Stimulated activated CD4-positive, alpha-beta T cell treated with anti-CD3 and anti-CD28 coated beads, Interleukin-12 subunit alpha, Interleukin-12 subunit beta, amount 100 ng/mL, for 48 hours (primary cell): Measurements from ENCODE around the gene GTPBP3.

Source experiments
- DNase-seq, 3 donors: peaks; one replicate each; pipeline ENCODE4 v3.0.0-alpha.2; 2020; ENCODE audit warnings: low read depth in 2 of 3, low spot score in 1 of 3

GTPBP3 gene

DNA sequence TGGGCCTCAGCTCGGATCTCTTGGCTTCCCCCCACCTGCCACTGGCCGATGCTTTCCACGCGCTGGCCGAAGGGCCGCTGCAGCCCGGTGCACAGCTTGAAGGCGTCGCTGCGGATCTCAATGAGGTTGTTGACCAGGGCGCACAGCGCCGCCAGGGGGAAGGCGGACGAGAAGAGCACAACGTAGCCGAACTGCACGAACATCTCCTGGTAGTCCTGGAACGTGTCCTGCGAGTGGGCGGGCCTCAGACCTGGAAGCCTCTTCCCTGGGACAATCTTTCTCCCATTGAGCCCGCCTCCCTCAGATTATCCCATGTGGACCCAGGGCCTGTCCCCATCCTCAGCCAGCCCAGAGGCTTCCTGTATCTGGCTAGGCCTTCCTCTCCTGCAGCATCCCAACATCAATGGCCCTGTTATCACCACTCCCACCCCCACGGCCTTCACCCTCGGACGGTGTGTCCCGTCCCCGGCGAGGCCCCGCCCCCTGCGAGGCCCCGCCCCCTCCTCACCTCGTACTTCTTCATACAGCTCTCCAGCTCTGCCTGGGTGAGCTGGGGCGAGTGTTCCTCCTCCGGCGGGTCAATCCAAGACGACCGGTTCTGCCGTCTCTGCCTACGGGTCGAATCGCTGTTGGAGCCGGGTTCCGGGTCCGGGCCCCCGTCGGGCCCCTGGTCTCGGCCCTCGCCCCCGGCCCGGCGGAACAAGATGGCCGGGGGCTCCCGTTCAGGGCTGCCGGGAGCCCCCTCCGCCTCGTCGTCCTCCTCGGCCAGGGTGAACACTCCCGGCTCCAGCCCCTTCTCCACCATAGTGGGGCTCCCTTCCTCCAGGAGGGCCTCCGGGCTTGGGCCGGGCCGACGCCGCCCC is 9.5 kb upstream of the GTPBP3 start:
- peak in 1 of 3 donors; percentile 56 for DNase-seq

DNA sequence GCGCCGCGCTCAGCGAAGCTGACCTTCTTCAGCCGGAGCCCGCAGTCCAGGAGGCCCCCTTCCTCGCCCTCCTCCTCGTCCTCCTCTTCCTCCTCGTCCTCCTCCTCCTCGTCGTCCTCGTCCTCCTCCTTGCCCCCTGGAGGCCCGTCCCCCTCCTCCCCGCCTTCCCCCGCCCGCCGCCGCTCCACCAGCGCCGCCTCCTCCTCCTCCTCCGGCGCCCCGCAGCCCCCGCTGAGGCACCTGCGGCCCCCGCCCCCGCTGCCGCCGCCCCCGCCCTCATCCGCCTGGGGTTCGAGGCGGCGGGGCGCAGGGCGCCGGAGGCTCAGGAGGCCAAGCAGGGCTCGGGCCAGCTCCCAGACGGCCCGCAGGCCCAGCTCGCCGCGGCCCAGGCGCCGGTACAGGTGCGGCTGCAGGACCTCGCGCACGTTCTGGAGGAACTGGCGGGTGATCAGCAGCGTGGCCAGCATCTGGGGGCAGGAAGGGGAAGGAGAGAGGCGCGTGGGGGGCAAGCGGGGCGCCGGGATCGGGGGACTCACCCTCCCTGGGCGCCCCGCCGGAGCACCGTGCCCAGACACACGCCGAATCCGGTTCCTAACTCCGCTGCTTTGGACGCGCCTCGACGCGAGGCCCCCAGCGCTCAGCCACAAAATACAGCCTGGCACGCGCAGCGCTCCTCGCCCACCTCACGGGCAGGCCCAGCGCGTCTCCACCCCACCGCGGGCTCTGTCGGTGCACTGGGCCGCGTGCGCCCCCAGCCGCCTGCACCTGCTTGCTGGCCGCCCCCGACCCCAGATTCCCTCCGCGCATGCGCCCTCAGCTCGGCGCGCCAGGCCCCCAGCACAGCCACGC is 8.6 kb upstream of the GTPBP3 start:
- DNase-seq, result no peak

DNA sequence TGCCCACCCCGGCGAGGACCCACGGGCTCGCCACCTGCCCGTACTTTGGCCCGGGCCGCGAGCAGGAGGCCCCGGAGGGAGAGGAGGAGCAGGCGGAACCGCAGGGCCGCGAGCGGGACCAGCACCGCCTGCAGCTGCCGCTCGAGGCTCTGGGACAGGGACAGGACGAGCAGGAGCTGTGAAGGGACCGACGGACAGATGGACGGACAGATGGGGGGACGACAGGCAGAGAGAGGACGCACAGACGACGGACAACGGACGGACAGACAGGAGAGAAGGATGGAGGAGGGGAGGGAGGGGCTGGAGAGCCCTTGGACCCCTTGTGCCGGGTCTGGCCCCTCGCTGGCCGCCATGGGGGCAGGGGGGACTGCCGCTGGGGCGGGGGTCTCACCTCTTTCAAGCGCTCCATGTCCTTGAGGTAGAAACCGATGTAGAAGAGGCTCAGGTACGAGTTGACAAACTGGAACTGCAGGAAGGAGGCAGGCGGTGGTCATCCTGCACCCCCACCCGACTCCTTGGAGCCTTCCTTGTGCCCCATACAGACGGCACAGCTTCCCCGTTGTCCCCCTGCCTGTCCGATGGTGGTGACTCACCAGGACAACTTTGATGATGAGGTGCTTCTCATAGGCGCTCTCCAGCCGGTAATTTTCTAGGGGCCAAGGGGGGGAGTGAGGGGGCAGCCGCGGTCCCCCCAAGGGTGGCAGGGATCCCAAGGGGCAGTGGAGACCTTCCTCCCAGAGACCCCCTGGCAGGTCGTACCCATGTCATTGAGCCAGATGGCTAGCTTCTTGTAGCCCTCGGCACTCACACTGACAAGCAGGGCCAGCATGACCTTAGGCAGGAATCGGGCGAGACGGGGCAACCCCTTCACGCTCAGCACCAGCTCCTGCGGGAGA is 7.7 kb upstream of the GTPBP3 start:
- DNase-seq, result no peak

DNA sequence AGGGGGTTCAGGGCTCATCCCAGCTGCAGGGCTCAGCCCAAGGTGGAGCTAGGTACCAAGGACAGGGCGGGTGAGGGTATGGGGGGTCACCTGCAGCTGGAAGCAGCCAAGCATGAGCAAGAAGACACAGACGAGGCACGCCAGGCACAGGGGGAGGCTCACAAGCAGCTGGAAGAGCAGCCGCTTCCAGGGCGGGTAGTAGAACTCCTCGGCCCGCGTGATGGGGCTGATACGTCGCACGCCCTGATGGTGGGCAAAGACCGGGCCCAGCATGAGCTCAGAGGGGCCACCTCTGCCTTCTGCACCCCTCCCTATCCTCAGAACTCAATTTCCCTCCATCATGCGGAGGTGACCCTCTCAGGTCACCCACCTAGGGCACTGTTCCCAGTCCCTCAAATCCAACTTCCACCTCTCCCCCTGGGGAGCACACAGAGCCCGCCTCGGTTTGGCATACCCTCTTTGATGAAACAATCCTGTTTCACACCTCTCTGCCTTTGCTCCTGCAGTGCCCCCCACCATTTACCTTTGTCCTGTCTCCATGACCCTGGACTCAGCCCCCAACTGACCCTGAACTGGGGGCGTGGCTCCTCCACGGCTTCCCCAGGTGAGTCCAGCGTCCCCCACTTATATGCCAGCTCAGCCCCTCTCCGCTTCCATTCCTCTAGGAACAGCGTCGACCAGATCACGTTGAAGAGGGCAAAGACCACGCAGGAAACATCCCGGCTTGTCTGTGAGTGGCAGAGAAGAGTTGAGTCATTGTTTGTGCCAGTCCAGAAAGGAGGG is 6.9 kb upstream of the GTPBP3 start:
- DNase-seq, result no peak

DNA sequence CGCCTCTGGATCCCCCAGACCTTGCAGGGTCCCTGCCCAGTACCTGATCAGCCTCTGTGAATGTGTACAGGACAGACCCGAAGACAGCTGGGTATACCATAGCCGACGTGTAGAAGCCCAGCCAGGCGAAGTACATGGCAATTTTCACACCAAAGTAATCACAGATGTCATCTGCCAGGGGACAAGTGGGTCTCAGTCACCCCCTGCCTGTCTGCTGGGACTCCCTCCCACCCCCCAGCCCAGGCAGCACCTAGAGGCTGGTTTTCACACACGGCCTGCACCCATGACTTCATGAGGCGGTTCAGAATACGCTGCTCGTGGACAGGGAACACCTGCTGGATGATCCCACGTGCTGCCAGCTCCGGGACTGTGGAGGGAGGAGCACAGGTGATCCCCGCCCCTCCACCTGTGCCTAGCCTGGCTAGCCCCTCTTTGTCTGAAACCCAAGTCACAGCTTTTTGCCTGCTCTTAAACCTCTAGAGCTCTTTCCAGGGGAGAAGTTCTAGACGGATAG is 6.3 kb upstream of the GTPBP3 start:
- no peak for DNase-seq

DNA sequence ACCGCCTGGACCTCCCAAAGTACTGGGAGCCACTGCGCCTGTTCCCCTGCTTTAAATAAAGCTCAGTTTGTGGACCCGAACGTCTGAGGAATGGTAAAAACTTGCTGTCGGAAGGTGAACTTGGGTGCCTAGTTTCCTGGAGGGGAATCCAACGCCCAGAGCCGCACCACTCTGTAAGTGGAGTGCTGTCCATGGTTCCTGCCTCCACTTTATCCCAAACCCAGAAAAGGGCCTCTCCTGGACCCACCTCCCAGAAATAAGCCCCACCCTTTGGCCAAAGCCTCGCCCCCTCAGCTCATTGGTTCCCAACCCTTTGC is 5.0 kb upstream of the GTPBP3 start:
- no peak for DNase-seq

DNA sequence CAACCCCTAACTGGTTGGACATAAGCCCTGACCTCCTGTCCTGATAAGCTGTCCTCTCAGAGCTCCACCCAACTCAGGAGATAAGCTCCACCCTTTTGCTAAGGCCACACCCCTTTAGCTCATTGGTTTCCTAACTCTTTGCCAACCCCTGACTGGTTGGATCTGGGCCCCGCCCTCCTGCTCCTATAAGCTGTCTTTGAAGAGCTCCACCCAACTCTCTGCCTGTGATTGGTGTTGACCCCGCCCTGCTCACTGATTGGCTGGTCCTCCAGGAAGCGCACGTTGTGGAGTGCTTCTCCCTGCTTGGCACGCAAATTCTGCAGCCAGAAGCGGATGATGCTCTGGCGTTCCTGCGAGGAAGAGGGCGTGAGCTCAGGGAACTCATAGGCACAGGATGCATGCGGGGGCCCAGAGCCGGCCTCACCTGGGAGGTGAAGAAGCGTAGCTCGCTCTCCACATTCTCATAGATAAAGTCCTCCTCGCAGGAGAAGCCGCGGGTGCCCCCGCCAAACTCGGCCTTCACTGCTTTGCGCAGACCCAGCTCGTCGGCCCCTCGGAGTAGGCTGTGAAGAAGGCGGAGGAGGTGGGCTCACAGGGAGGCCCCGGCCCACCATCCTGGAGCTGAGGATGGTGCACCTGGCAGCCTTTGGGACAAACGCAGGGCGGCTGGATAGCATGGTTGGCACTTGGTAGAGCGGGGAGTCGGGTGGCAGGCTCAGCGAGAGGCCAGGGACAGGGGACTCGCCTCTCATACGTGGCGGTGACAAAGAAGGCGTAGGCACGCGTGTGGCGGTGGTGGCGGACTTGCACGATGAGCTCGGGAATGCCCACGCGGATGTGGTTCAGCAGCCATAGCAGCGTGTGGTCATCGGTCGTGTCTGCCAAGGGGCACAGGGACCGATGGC is 4.4 kb upstream of the GTPBP3 start:
- DNase-seq, result peak in 2 of 3 donors; percentile 45 to 46

DNA sequence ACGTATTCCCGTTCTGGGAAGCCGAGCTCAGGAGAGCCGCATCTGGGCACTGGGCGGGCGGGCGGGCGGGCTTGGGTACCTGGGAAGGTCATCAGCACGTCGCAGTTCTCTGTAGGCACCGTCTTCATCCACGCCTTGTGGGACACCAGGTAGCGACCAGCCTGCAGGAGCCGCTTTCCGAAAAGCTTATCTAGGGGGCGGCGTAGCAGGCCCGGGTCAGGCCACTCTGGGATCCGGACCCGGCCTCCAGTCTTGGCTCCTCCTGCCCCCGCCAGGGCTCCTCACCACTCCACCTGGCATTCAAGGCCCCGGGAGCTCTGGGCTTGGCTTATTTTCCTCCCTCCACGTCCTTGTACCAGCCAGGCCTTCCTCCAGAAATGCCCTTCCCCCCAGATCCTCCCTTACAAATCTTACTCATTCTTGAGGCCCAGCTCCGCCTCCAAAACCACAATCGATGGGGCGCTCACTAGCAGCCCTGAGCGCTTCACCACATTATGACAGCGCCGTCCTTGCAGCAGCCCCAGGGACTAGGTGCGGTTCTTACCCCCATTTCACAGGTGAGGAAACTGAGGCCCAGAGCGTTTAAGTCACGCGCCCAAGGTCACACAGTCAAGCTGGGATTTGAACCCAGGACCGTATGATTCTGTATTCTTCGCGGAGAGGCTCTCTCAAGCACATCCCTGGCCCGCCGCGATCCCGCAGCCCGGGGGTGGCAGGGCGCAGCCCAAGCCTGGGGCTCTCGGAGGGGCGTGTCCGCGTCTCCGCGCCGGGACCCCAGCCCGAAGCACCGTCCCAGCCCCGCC is 3.5 kb upstream of the GTPBP3 start:
- peak; percentile 66 to 71 (median 67) for DNase-seq

DNA sequence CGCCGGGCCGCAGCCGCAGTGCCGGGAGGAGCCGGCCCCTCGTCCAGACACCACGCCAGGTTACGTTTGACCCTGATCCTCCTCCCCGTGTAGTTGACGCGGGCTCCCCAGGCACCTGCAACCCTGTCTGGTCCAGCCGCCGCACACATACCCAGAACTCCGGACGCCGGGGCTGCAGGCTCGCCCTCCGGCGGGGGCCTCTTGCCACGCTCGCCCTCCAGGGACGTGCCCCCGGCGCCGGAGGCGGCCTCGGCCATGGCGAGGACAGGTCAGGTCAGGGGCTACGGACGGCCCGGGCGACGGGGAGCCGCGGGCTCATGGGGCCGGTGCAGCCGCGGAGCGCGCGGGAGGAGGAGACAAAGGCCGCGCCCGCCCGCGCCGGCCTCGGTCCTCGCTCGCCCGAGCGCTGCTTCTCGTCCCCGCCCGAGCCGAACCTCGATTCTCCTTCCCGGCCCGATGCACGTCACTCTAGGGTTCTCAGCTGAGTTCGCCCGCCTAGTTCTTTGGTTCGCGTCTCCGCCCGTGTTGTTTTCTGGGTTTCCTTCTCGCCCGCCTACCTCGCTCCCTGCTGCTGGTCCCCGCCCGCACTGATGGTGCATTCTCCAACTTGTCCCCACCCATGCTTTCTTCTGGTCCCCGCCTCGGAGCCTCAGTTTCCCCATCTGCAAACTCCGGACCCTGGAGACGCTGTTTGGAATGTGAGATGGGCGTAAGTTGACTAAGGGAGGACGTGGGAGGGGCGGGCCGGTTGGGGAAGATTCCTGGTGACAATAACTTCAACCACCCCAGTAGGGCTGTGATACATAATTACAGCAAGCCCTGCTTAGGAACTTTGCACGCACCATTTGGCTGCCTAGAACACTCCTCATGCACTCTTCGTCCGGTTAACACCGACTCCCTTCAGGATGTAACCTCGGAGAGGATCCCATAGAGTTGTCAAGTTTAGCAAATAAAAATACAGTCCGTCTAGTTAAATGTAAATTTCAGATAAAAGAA is 2.6 kb upstream of the GTPBP3 start, which contains the start of gene ANO8:
ANO8 (minus strand) TSS at position 442 of the 996 bp plus-strand sequence; CDS start at position 257, 185 bp downstream.
- DNase-seq, result peak; percentile 93 to 99 (median 96)

DNA sequence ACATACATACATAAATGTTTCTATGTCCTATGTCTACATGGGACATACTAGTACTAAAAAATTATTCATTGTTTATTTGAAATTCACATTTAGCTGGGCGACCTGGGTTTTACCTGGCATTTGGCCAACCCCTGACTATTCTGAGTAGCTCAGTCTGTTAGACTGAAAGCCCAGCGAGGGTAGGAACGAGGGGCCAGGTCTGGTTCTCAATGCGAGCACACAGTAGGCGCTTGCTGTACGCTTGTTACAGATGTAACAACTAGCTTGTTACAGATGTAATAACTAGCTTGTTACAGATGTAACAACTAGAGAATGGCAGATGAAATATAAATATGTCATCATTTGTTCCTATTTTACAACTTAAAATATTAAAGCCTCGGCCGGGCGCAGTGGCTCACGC is 1.8 kb upstream of the GTPBP3 start:
- DNase-seq, result no peak

DNA sequence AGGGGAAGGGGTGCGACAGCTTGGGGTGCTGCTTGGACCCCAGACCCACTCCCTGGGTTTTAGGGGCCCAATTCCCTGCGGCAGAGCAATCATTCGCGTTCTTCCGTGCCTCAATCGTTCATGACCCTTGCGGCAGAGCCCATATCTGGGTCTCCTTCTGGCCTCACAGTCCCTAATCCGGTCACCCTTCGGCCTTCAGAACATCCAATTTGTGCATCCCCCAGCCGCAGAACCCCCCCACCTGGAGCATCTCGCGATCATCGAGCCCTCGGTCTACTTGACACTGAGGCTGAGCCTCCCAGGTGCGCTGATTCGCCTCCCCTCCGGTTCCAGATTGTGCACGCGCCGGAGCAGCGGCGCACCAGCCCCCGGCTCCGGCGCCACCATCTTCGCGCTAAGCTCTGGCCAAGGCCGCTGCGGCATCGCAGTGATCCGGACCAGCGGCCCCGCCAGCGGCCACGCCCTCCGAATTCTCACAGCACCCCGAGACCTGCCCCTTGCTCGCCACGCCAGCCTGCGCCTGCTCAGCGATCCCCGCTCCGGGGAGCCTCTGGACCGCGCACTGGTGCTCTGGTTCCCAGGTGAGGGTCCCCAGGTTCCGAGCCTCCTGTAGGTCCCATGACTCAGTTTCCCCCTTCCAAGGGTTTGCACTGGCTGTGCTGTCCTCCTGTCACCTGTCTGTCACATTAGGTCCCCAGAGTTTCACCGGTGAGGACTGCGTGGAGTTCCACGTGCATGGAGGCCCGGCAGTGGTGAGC is 501 bp downstream of the GTPBP3 start:
- peak in 1 of 3 donors; percentile 19 for DNase-seq

DNA sequence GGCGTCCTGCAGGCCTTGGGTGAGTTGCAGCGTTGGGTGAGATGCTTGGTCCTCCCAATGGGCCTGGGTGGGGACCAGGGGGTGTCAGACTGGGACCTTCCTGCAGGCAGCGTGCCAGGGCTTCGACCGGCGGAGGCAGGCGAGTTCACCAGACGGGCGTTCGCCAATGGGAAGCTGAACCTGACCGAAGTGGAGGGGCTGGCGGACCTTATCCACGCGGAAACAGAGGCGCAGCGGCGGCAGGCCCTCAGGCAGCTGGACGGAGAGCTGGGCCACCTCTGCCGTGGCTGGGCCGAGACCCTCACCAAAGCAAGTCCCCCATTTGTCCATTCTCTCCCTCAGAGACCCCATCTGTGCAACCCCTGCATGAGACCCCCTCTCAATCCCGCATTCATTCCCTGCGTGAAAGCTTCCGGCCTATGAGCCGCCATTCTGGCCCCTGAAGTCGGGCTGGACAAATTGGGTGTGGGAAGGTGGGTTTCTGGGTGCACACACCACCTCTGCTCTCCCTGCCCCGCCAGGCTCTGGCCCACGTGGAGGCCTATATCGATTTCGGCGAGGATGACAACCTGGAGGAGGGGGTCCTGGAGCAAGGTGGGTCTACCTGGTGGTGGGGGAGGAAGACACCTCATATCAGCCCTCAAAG is 1.2 kb downstream of the GTPBP3 start:
- no peak for DNase-seq

DNA sequence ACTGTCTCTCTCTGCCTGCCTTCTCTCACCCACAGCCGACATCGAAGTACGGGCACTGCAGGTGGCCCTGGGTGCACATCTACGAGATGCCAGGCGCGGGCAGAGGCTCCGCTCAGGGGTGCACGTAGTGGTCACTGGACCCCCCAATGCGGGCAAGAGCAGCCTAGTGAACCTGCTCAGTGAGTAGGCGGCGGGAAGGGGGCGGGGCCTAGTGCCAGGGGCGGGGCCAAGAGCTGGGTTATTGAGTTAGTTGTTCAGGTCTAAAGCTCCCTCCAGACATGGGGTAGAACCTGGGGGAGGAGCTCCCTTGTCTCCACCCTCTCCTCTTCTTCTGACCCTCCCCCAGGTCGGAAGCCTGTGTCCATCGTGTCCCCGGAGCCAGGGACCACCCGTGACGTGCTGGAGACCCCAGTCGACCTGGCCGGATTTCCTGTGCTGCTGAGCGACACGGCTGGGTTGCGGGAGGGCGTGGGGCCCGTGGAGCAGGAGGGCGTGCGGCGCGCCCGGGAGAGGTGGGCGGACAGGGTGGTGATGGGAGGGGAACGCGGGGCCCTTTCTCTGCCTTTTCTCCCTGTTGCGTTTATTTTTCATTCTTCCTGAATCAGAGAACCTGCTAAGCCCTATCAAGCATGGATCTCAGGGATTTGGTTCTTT is 1.9 kb downstream of the GTPBP3 start:
- peak in 2 of 3 donors; percentile 53 to 57 for DNase-seq

DNA sequence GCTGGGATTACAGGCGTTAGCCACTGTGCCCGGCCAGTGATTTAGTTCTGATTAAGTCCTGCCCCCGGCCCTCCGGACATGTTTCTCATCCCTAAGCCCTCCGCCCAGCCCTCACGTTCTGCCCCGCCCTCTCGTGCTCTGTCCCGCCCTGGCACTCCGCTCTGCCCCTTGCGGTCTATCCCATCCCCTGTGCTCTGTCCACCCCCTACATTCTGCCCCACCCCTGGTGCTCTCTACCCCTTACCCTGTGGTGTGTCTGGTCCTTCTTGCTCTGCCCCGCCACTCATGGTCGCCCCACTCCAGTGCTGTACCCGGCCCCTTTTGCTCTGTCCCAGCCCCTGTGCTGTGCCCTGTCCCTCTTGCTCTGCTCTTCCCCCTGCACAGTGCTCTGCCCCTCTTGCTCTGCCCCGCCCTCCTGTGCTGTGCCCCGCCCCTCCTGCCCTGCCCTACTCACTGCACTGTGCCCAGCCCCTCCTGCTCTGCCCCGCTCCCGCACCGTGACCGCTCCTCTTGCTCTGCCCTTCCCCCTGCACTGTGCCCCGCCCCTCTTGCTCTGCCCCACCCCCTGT is 3.0 kb downstream of the GTPBP3 start:
- no peak for DNase-seq

DNA sequence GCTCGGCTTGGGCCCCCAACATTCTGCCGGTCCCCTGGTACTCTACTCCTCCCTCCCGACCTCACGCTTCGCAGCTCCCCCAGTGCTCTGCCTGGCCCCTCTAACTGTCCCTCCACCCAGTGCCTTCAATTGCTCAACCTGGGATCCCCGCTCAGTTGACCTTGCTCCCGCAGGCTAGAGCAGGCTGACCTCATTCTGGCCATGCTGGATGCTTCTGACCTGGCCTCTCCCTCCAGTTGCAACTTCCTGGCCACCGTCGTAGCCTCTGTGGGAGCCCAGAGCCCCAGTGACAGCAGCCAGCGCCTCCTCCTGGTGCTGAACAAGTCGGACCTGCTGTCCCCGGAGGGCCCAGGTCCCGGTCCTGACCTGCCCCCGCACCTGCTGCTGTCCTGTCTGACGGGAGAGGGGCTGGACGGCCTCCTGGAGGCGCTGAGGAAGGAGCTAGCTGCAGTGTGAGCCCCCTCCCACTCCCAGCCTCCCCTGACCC is 3.6 kb downstream of the GTPBP3 start:
- DNase-seq, result no peak
